ENCODE results near the gene RNF38. TPM values are rescaled to one million over a fixed set of nuclear protein-coding genes. Genes with fewer than 3 reads are reported as not detected.

The RNF38 gene
- total RNA-seq, 1 donor from 2014 or later = 27.6 TPM

DNA sequence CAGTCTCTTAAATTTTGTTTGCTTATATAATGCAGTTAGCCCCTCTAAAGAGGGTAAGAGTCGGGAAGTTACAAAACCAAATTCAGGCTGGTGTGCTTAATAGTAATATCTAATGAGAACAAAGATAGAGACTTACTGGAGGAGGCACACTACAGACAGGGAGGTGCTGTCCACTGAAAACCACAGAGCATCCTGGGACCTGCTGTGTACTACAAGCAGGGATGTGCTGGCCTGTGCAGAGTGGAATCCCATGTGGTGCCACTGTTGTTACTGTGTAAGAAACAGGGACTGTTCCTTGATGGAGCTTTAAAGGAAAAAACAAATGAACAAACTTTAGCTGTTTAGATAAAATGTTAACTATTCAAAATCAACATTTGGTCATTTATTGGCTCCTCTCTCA, 42.4 kb downstream of the RNF38 start:
- H3K36me3 ChIP-seq (ENCODE audit: control insufficient read depth, insufficient read depth, low read length) = no peaks in the 10 kb centered on the region
- DNase-seq (ENCODE audit: low read depth) = no peak
- no peak overlapping the region for H3K4me3 ChIP-seq (ENCODE audit: low read depth, low read length)
- no peak for TF ChIP-seq CTCF (IDR thresholded peaks at IDR 0.05; ENCODE audit: insufficient read depth, low read length, poor library complexity, severe bottlenecking)
- no peaks in the 10 kb centered on the region for H3K27me3 ChIP-seq (ENCODE audit: control insufficient read depth, insufficient read depth, low read length)

- Histone ChIP-seq H3K4me3 (ENCODE audit: low read depth, low read length) (no peak overlapping the region), H3K27me3 (ENCODE audit: control insufficient read depth, insufficient read depth, low read length) (no peaks in the 10 kb centered on the region), H3K36me3 (ENCODE audit: control insufficient read depth, insufficient read depth, low read length) (no peaks in the 10 kb centered on the region)
- no peak for DNase-seq (ENCODE audit: low read depth)
- no peak for TF ChIP-seq CTCF (IDR thresholded peaks at IDR 0.05; ENCODE audit: insufficient read depth, low read length, poor library complexity, severe bottlenecking)
These were observed 53.5 kb downstream of the RNF38 start for GRCh38 chr9:36346569-36346968.

DNA sequence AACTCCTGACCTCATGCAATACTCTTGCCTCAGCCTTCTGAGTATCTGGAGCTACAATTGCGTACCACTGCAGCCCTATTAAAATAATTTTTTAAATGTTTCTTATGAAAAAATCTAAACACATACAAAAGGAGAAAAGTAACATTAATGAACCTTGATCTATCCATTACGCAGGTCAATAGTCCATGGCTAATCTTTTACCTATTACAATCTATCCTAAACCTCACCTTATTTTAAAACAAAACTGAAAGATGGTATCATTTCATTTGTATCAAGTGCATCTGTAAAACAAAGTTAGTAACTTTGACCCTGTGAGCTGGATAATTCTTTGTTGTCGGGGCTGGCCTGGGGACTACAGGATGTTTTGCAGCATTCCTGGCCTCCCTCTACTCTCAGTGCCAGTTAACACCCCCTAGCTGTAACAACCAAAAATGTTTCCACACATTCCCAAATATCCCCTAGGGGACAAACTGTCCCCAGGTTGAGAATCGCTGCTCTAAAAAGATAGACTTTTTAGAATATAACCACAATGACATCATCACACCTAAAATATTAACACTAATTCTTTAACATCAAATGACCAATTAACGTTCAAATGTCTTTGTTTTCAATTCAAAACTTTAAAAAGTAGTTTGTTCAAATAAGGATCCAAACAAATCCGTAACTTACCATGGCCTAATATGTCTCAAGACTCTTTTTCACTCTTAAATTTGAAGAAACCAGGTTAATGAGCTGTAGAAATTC, 54.8 kb downstream of the RNF38 start:
- no peaks in the 10 kb centered on the region for H3K27me3 ChIP-seq (ENCODE audit: control insufficient read depth, insufficient read depth, low read length)
- TF ChIP-seq CTCF (IDR thresholded peaks at IDR 0.05; ENCODE audit: insufficient read depth, low read length, poor library complexity, severe bottlenecking) = no peak
- H3K36me3 ChIP-seq (ENCODE audit: control insufficient read depth, insufficient read depth, low read length) = no peaks in the 10 kb centered on the region
- DNase-seq (ENCODE audit: low read depth) = no peak
- H3K4me3 ChIP-seq (ENCODE audit: low read depth, low read length) = no peak overlapping the region

- H3K36me3 ChIP-seq (ENCODE audit: control insufficient read depth, insufficient read depth, low read length) = no peaks in the 10 kb centered on the region
- no peak for DNase-seq (ENCODE audit: low read depth)
- TF ChIP-seq CTCF (IDR thresholded peaks at IDR 0.05; ENCODE audit: insufficient read depth, low read length, poor library complexity, severe bottlenecking) = no peak
- no peak overlapping the region for H3K4me3 ChIP-seq (ENCODE audit: low read depth, low read length)
- H3K27me3 ChIP-seq (ENCODE audit: control insufficient read depth, insufficient read depth, low read length) = no peaks in the 10 kb centered on the region
These were observed 58.0 kb downstream of the RNF38 start for GRCh38 chr9:36341936-36342577.

- Histone ChIP-seq H3K27me3 (ENCODE audit: control insufficient read depth, insufficient read depth, low read length) (no peaks in the 10 kb centered on the region), H3K4me3 (ENCODE audit: low read depth, low read length) (no peak overlapping the region), H3K36me3 (ENCODE audit: control insufficient read depth, insufficient read depth, low read length) (no peaks in the 10 kb centered on the region)
- TF ChIP-seq CTCF (IDR thresholded peaks at IDR 0.05; ENCODE audit: insufficient read depth, low read length, poor library complexity, severe bottlenecking) = no peak
- no peak for DNase-seq (ENCODE audit: low read depth)
These were observed 62.2 kb downstream of the RNF38 start for GRCh38 chr9:36337865-36338264.

Data from kidney epithelial cell (primary cell).